ENCODE data around the gene VRK2. TPM values are rescaled to one million over a fixed set of nuclear protein-coding genes. Genes with fewer than 3 reads are reported as not detected.

The VRK2 gene
- total RNA-seq, 2 donors from 2014 or later, result 15.3 to 19.8 TPM

- Mint-ChIP-seq H3K4me1 (peaks cover 4% of the 10 kb centered on the region), H3K4me3 (no peak overlapping the region), H3K27ac (no peak overlapping the region), H3K36me3 (ENCODE audit: low read depth) (no peaks in the 10 kb centered on the region), H3K27me3 (no peaks in the 10 kb centered on the region)
- no peaks in the 10 kb centered on the region for H3K9me3 ChIP-seq (ENCODE audit: control insufficient read depth, low read length, poor library complexity, severe bottlenecking)
- DNase-seq (no peak), ATAC-seq (no peak)
Measured at GRCh38 chr2:58204195-58204959, 157.8 kb downstream of the VRK2 start.

- Mint-ChIP-seq H3K4me3 (no peak overlapping the region), H3K36me3 (ENCODE audit: low read depth) (no peaks in the 10 kb centered on the region), H3K27ac (no peak overlapping the region), H3K4me1 (peaks cover 4% of the 10 kb centered on the region), H3K27me3 (no peaks in the 10 kb centered on the region)
- H3K9me3 ChIP-seq (ENCODE audit: control insufficient read depth, low read length, poor library complexity, severe bottlenecking), result no peaks in the 10 kb centered on the region
- ATAC-seq (no peak), DNase-seq (no peak)
Measured at GRCh38 chr2:58206785-58207184, 160.2 kb downstream of the VRK2 start.

DNA sequence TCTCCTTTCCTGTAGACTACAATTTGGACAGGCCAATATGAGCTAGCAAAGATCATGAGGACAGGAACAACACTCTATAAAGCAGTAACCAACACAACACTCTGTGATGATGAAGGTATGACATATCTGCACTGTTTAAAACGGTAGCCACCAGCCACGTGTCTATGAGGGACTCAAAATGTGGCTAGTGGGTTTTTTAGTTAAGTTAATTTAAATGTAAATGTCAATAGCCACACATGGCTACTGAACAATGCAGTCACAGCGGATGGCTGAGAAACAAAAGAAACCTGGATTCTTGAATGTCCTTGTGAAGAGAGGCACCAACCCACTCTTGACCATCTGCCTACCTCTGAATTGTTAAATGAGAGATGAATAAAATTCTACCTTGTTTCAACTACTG lies 160.6 kb downstream of the VRK2 start:
- no peaks in the 10 kb centered on the region for H3K9me3 ChIP-seq (ENCODE audit: control insufficient read depth, low read length, poor library complexity, severe bottlenecking)
- no peak overlapping the region for H3K27ac Mint-ChIP-seq
- ATAC-seq (no peak), DNase-seq (no peak)
- H3K4me3 Mint-ChIP-seq, result no peak overlapping the region
- H3K27me3 Mint-ChIP-seq, result no peaks in the 10 kb centered on the region
- peaks cover 4% of the 10 kb centered on the region for H3K4me1 Mint-ChIP-seq
- no peaks in the 10 kb centered on the region for H3K36me3 Mint-ChIP-seq (ENCODE audit: low read depth)

Other genes with a start within 250 kb of the VRK2 start
- gene FANCL, start 194.5 kb downstream of the VRK2 start, total RNA-seq, result 1 to 10 TPM; 2.1 to 3.4 TPM